KMS-11 (cell line): ENCODE measurements around the gene SLC22A12.

ENCODE experiments used
- H2AFZ ChIP-seq: fragments of 200-600 bp; sonication (generic); 2 replicates; pipeline ENCODE4 v1.6.1; 2016; ENCODE audit warnings: antibody characterized with exemption, mixed run types, low read depth
- H3K27ac ChIP-seq: fragments of 200-600 bp; sonication (generic); 2 replicates; pipeline ENCODE4 v1.6.1; 2016; ENCODE audit warnings: mild to moderate bottlenecking, mixed run types
- H3K27me3 ChIP-seq: fragments of 200-600 bp; sonication (generic); 2 replicates; pipeline ENCODE4 v1.6.1; 2017; ENCODE audit warnings: mild to moderate bottlenecking, low read depth, mixed run types, moderate library complexity; ENCODE audit not compliant: insufficient read depth
- H3K36me3 ChIP-seq: fragments of 200-600 bp; sonication (generic); 2 replicates; pipeline ENCODE4 v1.6.1; 2017; ENCODE audit warnings: mild to moderate bottlenecking, mixed run types; ENCODE audit not compliant: insufficient read depth
- H3K4me1 ChIP-seq: fragments of 200-600 bp; sonication (generic); 2 replicates; pipeline ENCODE4 v1.6.1; 2016; ENCODE audit warnings: mild to moderate bottlenecking, low read depth, mixed run types; ENCODE audit not compliant: poor library complexity, severe bottlenecking
- H3K4me2 ChIP-seq: fragments of 200-600 bp; sonication (generic); 2 replicates; pipeline ENCODE4 v1.7.0; 2016; ENCODE audit warnings: mild to moderate bottlenecking, mixed run types
- H3K4me3 ChIP-seq: fragments of 200-600 bp; sonication (generic); IDR thresholded peaks from 2 replicates; pipeline ENCODE4 v1.6.1; 2017; ENCODE audit warnings: low read depth, low read length, mixed read lengths; ENCODE audit not compliant: insufficient read depth
- H3K79me2 ChIP-seq: fragments of 200-600 bp; sonication (generic); 2 replicates; pipeline ENCODE4 v1.6.1; 2016; ENCODE audit warnings: low read depth, mixed run types; ENCODE audit not compliant: insufficient read depth
- H3K9ac ChIP-seq: fragments of 200-600 bp; sonication (generic); 2 replicates; pipeline ENCODE4 v1.6.1; 2016; ENCODE audit warnings: mild to moderate bottlenecking, mixed run types
- H4K20me1 ChIP-seq: fragments of 200-600 bp; sonication (generic); 2 replicates; pipeline ENCODE4 v1.6.1; 2016; ENCODE audit warnings: mild to moderate bottlenecking, mixed run types; ENCODE audit not compliant: insufficient read depth
- TF ChIP-seq, protein P1 (sequence below): fragments of 200-600 bp; sonication (generic); conservative IDR thresholded peaks from 2 replicates; pipeline ENCODE4 v1.6.1; 2017; ENCODE audit warnings: low read depth, mild to moderate bottlenecking, antibody characterized with exemption, low read length, moderate library complexity, mixed read lengths

SLC22A12 gene

GRCh38 chr11:64553554-64554201 lies 37.3 kb upstream of the SLC22A12 start:
- TF ChIP-seq, protein P1, sequence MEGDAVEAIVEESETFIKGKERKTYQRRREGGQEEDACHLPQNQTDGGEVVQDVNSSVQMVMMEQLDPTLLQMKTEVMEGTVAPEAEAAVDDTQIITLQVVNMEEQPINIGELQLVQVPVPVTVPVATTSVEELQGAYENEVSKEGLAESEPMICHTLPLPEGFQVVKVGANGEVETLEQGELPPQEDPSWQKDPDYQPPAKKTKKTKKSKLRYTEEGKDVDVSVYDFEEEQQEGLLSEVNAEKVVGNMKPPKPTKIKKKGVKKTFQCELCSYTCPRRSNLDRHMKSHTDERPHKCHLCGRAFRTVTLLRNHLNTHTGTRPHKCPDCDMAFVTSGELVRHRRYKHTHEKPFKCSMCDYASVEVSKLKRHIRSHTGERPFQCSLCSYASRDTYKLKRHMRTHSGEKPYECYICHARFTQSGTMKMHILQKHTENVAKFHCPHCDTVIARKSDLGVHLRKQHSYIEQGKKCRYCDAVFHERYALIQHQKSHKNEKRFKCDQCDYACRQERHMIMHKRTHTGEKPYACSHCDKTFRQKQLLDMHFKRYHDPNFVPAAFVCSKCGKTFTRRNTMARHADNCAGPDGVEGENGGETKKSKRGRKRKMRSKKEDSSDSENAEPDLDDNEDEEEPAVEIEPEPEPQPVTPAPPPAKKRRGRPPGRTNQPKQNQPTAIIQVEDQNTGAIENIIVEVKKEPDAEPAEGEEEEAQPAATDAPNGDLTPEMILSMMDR = peak; percentile 90
- Histone ChIP-seq H3K36me3 (no peaks in the 10 kb centered on the region), H2AFZ (no peak overlapping the region), H3K79me2 (no peaks in the 10 kb centered on the region), H3K9ac (no peak overlapping the region), H3K27me3 (peaks cover 66% of the 10 kb centered on the region), H3K4me2 (no peak overlapping the region), H3K4me1 (no peaks in the 10 kb centered on the region), H3K27ac (no peak overlapping the region), H4K20me1 (no peaks in the 10 kb centered on the region), H3K4me3 (no peak overlapping the region)

DNA sequence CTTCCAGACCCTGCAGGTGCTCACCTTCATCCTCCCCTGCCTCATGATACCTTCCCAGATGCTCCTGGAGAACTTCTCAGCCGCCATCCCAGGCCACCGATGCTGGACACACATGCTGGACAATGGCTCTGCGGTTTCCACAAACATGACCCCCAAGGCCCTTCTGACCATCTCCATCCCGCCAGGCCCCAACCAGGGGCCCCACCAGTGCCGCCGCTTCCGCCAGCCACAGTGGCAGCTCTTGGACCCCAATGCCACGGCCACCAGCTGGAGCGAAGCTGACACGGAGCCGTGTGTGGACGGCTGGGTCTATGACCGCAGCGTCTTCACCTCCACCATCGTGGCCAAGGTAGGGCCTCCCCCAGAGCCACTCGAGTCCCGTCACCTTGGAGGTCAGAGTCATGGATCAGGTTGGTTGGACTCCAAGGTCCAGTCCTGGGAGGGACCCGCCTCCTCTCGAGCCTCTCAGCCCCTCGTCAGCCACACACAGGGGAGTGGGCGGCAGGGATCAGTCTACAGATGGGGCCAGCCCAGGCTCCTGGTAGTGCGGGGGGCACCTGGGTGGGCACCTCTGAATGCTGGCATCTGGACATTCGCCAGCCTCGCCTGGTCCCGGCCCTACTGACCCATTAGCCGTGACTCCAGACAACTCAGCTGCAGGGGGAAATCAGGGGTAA lies 34.8 kb upstream of the SLC22A12 start:
- no peaks in the 10 kb centered on the region for H3K4me1 ChIP-seq
- TF ChIP-seq, protein P1 = no peak
- H3K4me2 ChIP-seq = no peak overlapping the region
- no peak overlapping the region for H2AFZ ChIP-seq
- no peaks in the 10 kb centered on the region for H3K36me3 ChIP-seq
- no peaks in the 10 kb centered on the region for H3K79me2 ChIP-seq
- H3K4me3 ChIP-seq = no peak overlapping the region
- H4K20me1 ChIP-seq = no peaks in the 10 kb centered on the region
- peaks cover 75% of the 10 kb centered on the region for H3K27me3 ChIP-seq
- H3K27ac ChIP-seq = no peak overlapping the region
- H3K9ac ChIP-seq = no peak overlapping the region

- Histone ChIP-seq H4K20me1 (no peaks in the 10 kb centered on the region), H3K27me3 (peaks cover 73% of the 10 kb centered on the region), H3K27ac (no peak overlapping the region), H3K36me3 (no peaks in the 10 kb centered on the region), H3K79me2 (no peaks in the 10 kb centered on the region), H2AFZ (no peak overlapping the region), H3K9ac (no peak overlapping the region), H3K4me1 (no peaks in the 10 kb centered on the region), H3K4me3 (no peak overlapping the region), H3K4me2 (no peak overlapping the region)
- TF ChIP-seq, protein P1 = no peak
Measured at GRCh38 chr11:64556721-64557250, 34.2 kb upstream of the SLC22A12 start.

GRCh38 chr11:64558065-64558745 lies 32.8 kb upstream of the SLC22A12 start:
- TF ChIP-seq, protein P1 = no peak
- no peaks in the 10 kb centered on the region for H3K79me2 ChIP-seq
- H3K27me3 ChIP-seq = peaks cover 80% of the 10 kb centered on the region
- no peak overlapping the region for H3K9ac ChIP-seq
- H3K4me2 ChIP-seq = no peak overlapping the region
- H4K20me1 ChIP-seq = no peaks in the 10 kb centered on the region
- no peak overlapping the region for H3K27ac ChIP-seq
- H3K4me1 ChIP-seq = no peaks in the 10 kb centered on the region
- no peak overlapping the region for H3K4me3 ChIP-seq
- no peaks in the 10 kb centered on the region for H3K36me3 ChIP-seq
- H2AFZ ChIP-seq = no peak overlapping the region
